HepG2 (cell line): ENCODE results near the gene SELPLG. TPM values are rescaled to one million over a fixed set of nuclear protein-coding genes. Genes with fewer than 3 reads are reported as not detected.

Experiments used
- ELF3 ChIP-seq: IDR thresholded peaks from 2 replicates; pipeline ENCODE4 v1.6.1; 2016; ENCODE audit warnings: missing genetic modification reagents, missing compliant biosample characterization
- ELK4 ChIP-seq: sonication (generic); formaldehyde crosslinking; IDR thresholded peaks from 2 replicates; pipeline ENCODE4 v1.9.0; 2021; ENCODE audit warnings: missing genetic modification reagents, borderline replicate concordance
- FOXP4 ChIP-seq: sonication (generic); formaldehyde crosslinking; IDR thresholded peaks from 2 replicates; pipeline ENCODE4 v1.4.0; 2020; ENCODE audit warnings: missing genetic modification reagents
- KAT2B ChIP-seq: fragments of 150-350 bp; IDR thresholded peaks from 2 replicates; pipeline ENCODE4 v1.6.1; 2014; ENCODE audit warnings: low read depth, low read length, borderline replicate concordance
- MXD4 ChIP-seq: IDR thresholded peaks from 2 replicates; pipeline ENCODE4 v1.6.1; 2016; ENCODE audit warnings: mild to moderate bottlenecking, missing biosample characterization, missing genetic modification reagents
- NBN ChIP-seq: fragments of 450-650 bp; conservative IDR thresholded peaks from 2 replicates; pipeline ENCODE4 v1.6.1; 2017
- STAG1 ChIP-seq: sonication (generic); formaldehyde crosslinking; IDR thresholded peaks from 2 replicates; pipeline ENCODE4 v1.4.0; 2020; ENCODE audit warnings: missing genetic modification reagents
- TMF1 ChIP-seq: sonication (generic); formaldehyde crosslinking; IDR thresholded peaks from 2 replicates; pipeline ENCODE4 v1.8.1; 2022; ENCODE audit warnings: low read depth, missing genetic modification reagents
- ZBTB40 ChIP-seq, 2 experiments: fragments of 450-650 bp in 1 of 2; sonication (generic) in 1 of 2; formaldehyde crosslinking in 1 of 2; IDR thresholded peaks; 2 replicates each; pipeline versions ENCODE4 v1.6.1 to v1.8.0; 2016 to 2022; ENCODE audit warnings: antibody characterized with exemption in 1 of 2, mild to moderate bottlenecking in 1 of 2, missing genetic modification reagents in 1 of 2
- ZFP36 ChIP-seq: fragments of 150-350 bp; IDR thresholded peaks from 2 replicates; pipeline ENCODE4 v1.6.1; 2018; ENCODE audit warnings: borderline replicate concordance, low read length, low read depth; ENCODE audit not compliant: partially characterized antibody
- ZFP90 ChIP-seq: sonication (generic); formaldehyde crosslinking; IDR thresholded peaks from 2 replicates; pipeline ENCODE4 v1.8.0; 2022; ENCODE audit warnings: missing genetic modification reagents, mild to moderate bottlenecking, inconsistent platforms, borderline replicate concordance
- ZNF614 ChIP-seq: IDR thresholded peaks from 2 replicates; pipeline ENCODE4 v1.6.1; 2018; ENCODE audit warnings: missing biosample characterization, missing genetic modification reagents, inconsistent platforms, borderline replicate concordance
- ZNF839 ChIP-seq: sonication (generic); formaldehyde crosslinking; IDR thresholded peaks from 2 replicates; pipeline ENCODE4 v1.4.0; 2020; ENCODE audit warnings: missing genetic modification reagents, mild to moderate bottlenecking, borderline replicate concordance
- polyA plus RNA-seq, 8 experiments: library from polyadenylated mRNA; depleted of rRNA in 3 of 8; stranded (reverse) in 7 of 8; unstranded in 1 of 8; fragments of >200 nt; fragmentation: Illumina TruSeq in 4 of 8; extraction: Trizol in 4 of 8; gene quantifications; 2 replicates each; pipeline versions ENCODE4 v1.2.1 to v1.2.3, GENCODE V29; 2011 to 2016; ENCODE audit warnings: low read depth in 4 of 8, missing spikeins in 1 of 8, mixed read lengths in 1 of 8; ENCODE audit not compliant: insufficient read depth in 1 of 8
- total RNA-seq, 5 experiments: library from RNA; depleted of rRNA; stranded (reverse); fragments of >200 nt; fragmentation: Illumina TruSeq; extraction: Trizol; gene quantifications; 2 replicates each; pipeline ENCODE4 v1.2.3, GENCODE V29; 2016; ENCODE audit warnings: low read depth in 1 of 5

SELPLG gene
- total and polyA plus RNA-seq, 2 of the 13 experiments (the other 11 are each of a cell fraction or from before 2014, with no cell fraction given): 0.12 TPM; not detected in 1

- TF ChIP-seq ZBTB40 (IDR thresholded peaks at IDR 0.05): peak; percentile 99
- TF ChIP-seq ZBTB40 (CRISPR knock-in tag; IDR thresholded peaks at IDR 0.05): peak; percentile 100
- TF ChIP-seq ZNF614: 0 out of 2 replicates have a peak, but pooled peaks have one; percentile 19
- no peak for TF ChIP-seq TMF1 (CRISPR knock-in tag)
- no peak for TF ChIP-seq MXD4 (CRISPR knock-in tag)
- no peak for TF ChIP-seq KAT2B
- no peak for TF ChIP-seq ELF3
- TF ChIP-seq ZFP90 (CRISPR knock-in tag): no peak
- TF ChIP-seq ZNF839: no peak
- no peak for TF ChIP-seq ZFP36
- TF ChIP-seq STAG1: no peak
- TF ChIP-seq NBN: no peak
- no peak for TF ChIP-seq ELK4
- no peak for TF ChIP-seq FOXP4 (CRISPR knock-in tag)
These were observed 13.3 kb downstream of the SELPLG start (continued) for GRCh38 chr12:108620236-108620879.
